AG09309 (cell line): ENCODE results near the gene METTL26.

ENCODE experiments used
- DNase-seq: peaks from one replicate; pipeline ENCODE4 v3.0.0-alpha.2; 2010; ENCODE audit warnings: low read depth
- H3K4me3 ChIP-seq: 2 replicates; pipeline ENCODE4 v1.5.1; 2011; ENCODE audit warnings: mild to moderate bottlenecking, low read depth, low read length, moderate library complexity; ENCODE audit not compliant: control insufficient read depth
- CTCF ChIP-seq: IDR thresholded peaks from 2 replicates; pipeline ENCODE4 v1.5.1; 2011; ENCODE audit warnings: mild to moderate bottlenecking, low read depth, low read length, inconsistent platforms; ENCODE audit not compliant: insufficient read depth, control insufficient read depth; ENCODE audit errors: missing control alignments

METTL26 gene

GRCh38 chr16:628321-629061, 7.6 kb downstream of the METTL26 start:
- no peak for TF ChIP-seq CTCF
- no peak overlapping the region for H3K4me3 ChIP-seq
- no peak for DNase-seq

- no peak for DNase-seq
- no peak for TF ChIP-seq CTCF
- no peak overlapping the region for H3K4me3 ChIP-seq
Observed at GRCh38 chr16:627454-628239, 8.5 kb downstream of the METTL26 start.

- DNase-seq, result peak; percentile 84
- no peak overlapping the region for H3K4me3 ChIP-seq
- TF ChIP-seq CTCF, result no peak
Observed at GRCh38 chr16:626787-627453, 9.2 kb downstream of the METTL26 start.

GRCh38 chr16:625977-626765, 9.9 kb downstream of the METTL26 start:
- DNase-seq, result no peak
- no peak overlapping the region for H3K4me3 ChIP-seq
- no peak for TF ChIP-seq CTCF

- no peak for TF ChIP-seq CTCF
- DNase-seq, result no peak
- no peak overlapping the region for H3K4me3 ChIP-seq
Observed at GRCh38 chr16:625117-625976, 10.8 kb downstream of the METTL26 start.
